K562 (cell line): Measurements from ENCODE around the gene TFB2M. TPM values are rescaled to one million over a fixed set of nuclear protein-coding genes. Genes with fewer than 3 reads are reported as not detected.

ENCODE experiments used
- ATAC-seq: fragments of 200-7000 bp; cut with Tn5 transposase; 3 replicates; pipeline ENCODE4 v1.9.1; 2020; ENCODE audit warnings: moderate library complexity
- BruUV-seq: library from RNA; stranded (reverse); fragments of 400-500 nt; replicated peaks from 2 replicates; lab custom pipeline; 2021; lab: Mats Ljungman, UMichigan
- CTCF ChIA-PET: fragments of 300-600 bp; formaldehyde crosslinking; extraction: SDS; loops from one replicate; lab custom pipeline; 2021; ENCODE audit warnings: low intra/inter-chr PET ratio; lab: Yijun Ruan, JAX
- POLR2A ChIA-PET: fragments of 300-600, 350-650 bp; sonication (Branson Sonifier 250); formaldehyde crosslinking; extraction: SDS; loops from one replicate; lab custom pipeline; 2021; ENCODE audit warnings: antibody characterized with exemption, inconsistent platforms; lab: Yijun Ruan, JAX
- DNase-seq, 4 experiments: peaks; one replicate each; pipeline versions ENCODE4 v3.0.0 to v3.0.0-alpha.2; 2011 to 2018; ENCODE audit warnings: low spot score in 3 of 4, mixed read lengths in 3 of 4; ENCODE audit errors: extremely low read depth in 1 of 4
- FAIRE-seq: peaks from 2 replicates; lab custom pipeline; 2011; peaks lifted over from hg19 to GRCh38; lab: Jason Lieb, UNC
- H2AFZ ChIP-seq: 2 replicates; pipeline ENCODE4 v1.6.0; 2011; ENCODE audit warnings: low read depth, low read length, control low read depth, inconsistent platforms
- H3K27ac ChIP-seq: fragments of 200-600 bp; 3 replicates; pipeline ENCODE4 v1.8.0; 2011; ENCODE audit warnings: low read depth, mild to moderate bottlenecking, control low read depth, inconsistent platforms, low read length, moderate library complexity, mixed read lengths; ENCODE audit errors: extremely low read depth
- H3K27me3 ChIP-seq, 2 experiments: fragments of 300-600 bp in 1 of 2; 2 replicates in 1 of 2; 3 replicates in 1 of 2; pipeline versions ENCODE4 v1.6.0 to v1.8.0; 2011; ENCODE audit warnings: inconsistent platforms in 2 of 2, low read length in 2 of 2, mild to moderate bottlenecking in 1 of 2, mixed read lengths in 1 of 2, moderate library complexity in 1 of 2; ENCODE audit not compliant: control insufficient read depth in 2 of 2, insufficient read depth in 2 of 2
- H3K36me3 ChIP-seq: fragments of 300-600 bp; 3 replicates; pipeline ENCODE4 v1.8.0; 2011; ENCODE audit warnings: mild to moderate bottlenecking, low read length, inconsistent platforms; ENCODE audit not compliant: control insufficient read depth, insufficient read depth
- H3K4me1 ChIP-seq, 2 experiments: fragments of 200-600 bp in 1 of 2; replicated peaks in 1 of 2; 2 replicates in 1 of 2; 3 replicates in 1 of 2; pipeline versions ENCODE4 v1.5.1 to v1.8.0; 2011; ENCODE audit warnings: inconsistent platforms in 2 of 2, low read length in 2 of 2, mild to moderate bottlenecking in 1 of 2, mixed read lengths in 1 of 2, moderate library complexity in 1 of 2; ENCODE audit not compliant: control insufficient read depth in 2 of 2, insufficient read depth in 2 of 2
- H3K4me2 ChIP-seq: 2 replicates; pipeline ENCODE4 v1.6.1; 2011; ENCODE audit warnings: low read length, control low read depth, inconsistent platforms, mixed read lengths; ENCODE audit not compliant: insufficient read depth
- H3K4me3 ChIP-seq: fragments of 200-600 bp; sonication (generic), shearing (Covaris generic); 2 replicates; pipeline ENCODE4 v1.5.1; 2016; ENCODE audit warnings: control low read depth, inconsistent platforms
- H3K79me2 ChIP-seq: fragments of 200-600 bp; 3 replicates; pipeline ENCODE4 v1.8.0; 2011; ENCODE audit warnings: low read length, inconsistent platforms; ENCODE audit not compliant: control insufficient read depth, insufficient read depth
- H3K9ac ChIP-seq, 2 experiments: 2 replicates each; pipeline versions ENCODE4 v1.6.0 to v1.6.1; 2011; ENCODE audit warnings: low read depth in 2 of 2, low read length in 2 of 2, control low read depth in 1 of 2, inconsistent platforms in 1 of 2, mild to moderate bottlenecking in 1 of 2, mixed read lengths in 1 of 2; ENCODE audit not compliant: insufficient read depth in 1 of 2
- H3K9me1 ChIP-seq: one replicate; pipeline ENCODE4 v1.6.0; 2011; ENCODE audit warnings: inconsistent platforms, mild to moderate bottlenecking, low read length, moderate library complexity; ENCODE audit not compliant: control insufficient read depth, insufficient read depth
- H3K9me3 ChIP-seq: replicated peaks from 2 replicates; pipeline ENCODE4 v1.5.1; 2011; ENCODE audit warnings: low read depth, low read length, inconsistent platforms; ENCODE audit not compliant: control insufficient read depth, insufficient read depth
- H4K20me1 ChIP-seq: replicated peaks from 2 replicates; pipeline ENCODE4 v1.6.1; 2011; ENCODE audit warnings: low read length, inconsistent platforms, mixed read lengths; ENCODE audit not compliant: control insufficient read depth, insufficient read depth
- JUNB ChIP-seq: fragments of 450-650 bp; formaldehyde crosslinking; conservative IDR thresholded peaks from 2 replicates; pipeline ENCODE4 v1.4.0; 2020; ENCODE audit warnings: mild to moderate bottlenecking
- MAZ ChIP-seq, 2 experiments: fragments of 450-650 bp in 1 of 2; sonication (generic) in 1 of 2; formaldehyde crosslinking; IDR thresholded peaks in 1 of 2; conservative IDR thresholded peaks in 1 of 2; 2 replicates each; pipeline versions ENCODE4 v1.4.0 to v1.5.0; 2020; ENCODE audit warnings: mild to moderate bottlenecking in 1 of 2, missing genetic modification reagents in 1 of 2
- MCM7 ChIP-seq, 2 experiments: fragments of 450-650 bp; IDR thresholded peaks; 2 replicates each; pipeline ENCODE4 v1.6.1; 2016 to 2018
- MTF1 ChIP-seq: fragments of 250-450 bp; sonication (Bioruptor Pico); IDR thresholded peaks from 2 replicates; pipeline ENCODE4 v1.9.0; 2021; ENCODE audit warnings: moderate library complexity, mild to moderate bottlenecking, inconsistent platforms, borderline replicate concordance
- SNAPC5 ChIP-seq: fragments of 250-450 bp; sonication (Bioruptor Pico); IDR thresholded peaks from 2 replicates; pipeline ENCODE4 v1.8.0; 2021; ENCODE audit warnings: moderate library complexity, mild to moderate bottlenecking, inconsistent platforms
- TAL1 ChIP-seq: fragments of 450-650 bp; IDR thresholded peaks from 2 replicates; pipeline ENCODE4 v1.6.1; 2016; ENCODE audit warnings: mild to moderate bottlenecking
- TRIM25 ChIP-seq: fragments of 450-650 bp; IDR thresholded peaks from 2 replicates; pipeline ENCODE4 v1.7.0; 2016; ENCODE audit warnings: borderline replicate concordance
- ZNF143 ChIP-seq: sonication (generic); formaldehyde crosslinking; IDR thresholded peaks from 2 replicates; pipeline ENCODE4 v1.9.0; 2022; ENCODE audit warnings: mild to moderate bottlenecking, missing genetic modification reagents
- ZNF707 ChIP-seq: fragments of 250-450 bp; sonication (Bioruptor Pico); conservative IDR thresholded peaks from 2 replicates; pipeline ENCODE4 v1.8.0; 2022; ENCODE audit warnings: inconsistent platforms, mild to moderate bottlenecking, moderate library complexity
- WGBS: fragments of 100-300 bp; shearing (Covaris generic); methylation state at CpG from one replicate; pipeline ENCODE4 v1.1.6; 2016; ENCODE audit warnings: low coverage, mixed read lengths; ENCODE audit not compliant: insufficient coverage; ENCODE audit errors: missing lambda C conversion rate; 5-methylcytosine and 5-hydroxymethylcytosine counted together
- in situ Hi-C: fragments of 300-500 bp; cut with MboI; formaldehyde crosslinking; loops from 4 replicates; pipeline ENCODE4 v1.15.0; 2018; ENCODE audit warnings: inconsistent platforms, mixed read lengths
- intact Hi-C: fragments of 100-400 bp; cut with micrococcal nuclease; formaldehyde crosslinking; loops from 2 replicates; pipeline ENCODE4 v1.14.2; 2022
- polyA plus RNA-seq, 8 experiments: library from polyadenylated mRNA; depleted of rRNA in 4 of 8; stranded (reverse) in 5 of 8; unstranded in 3 of 8; fragments of >200 nt; fragmentation: Nextera tagmentation in 2 of 8; fragmentation: Illumina TruSeq in 1 of 8; extraction: Ambion mirVana in 2 of 8; extraction: Trizol in 1 of 8; gene quantifications; 2 replicates each; pipeline versions ENCODE4 v1.2.1 to v1.2.3, GENCODE V29; 2011 to 2014; ENCODE audit warnings: inconsistent platforms in 1 of 8, missing spikeins in 1 of 8
- total RNA-seq, 7 experiments: library from RNA; depleted of rRNA in 6 of 7; stranded (reverse); fragments of >200 nt in 6 of 7; fragmentation: Illumina TruSeq in 2 of 7; extraction: Trizol in 2 of 7; gene quantifications; 2 replicates each; pipeline versions ENCODE4 v1.2.1 to v1.2.3, GENCODE V29; 2011 to 2021; ENCODE audit warnings: low replicate concordance in 1 of 7

The TFB2M gene
- total and polyA plus RNA-seq, 9 of the 15 experiments (the other 6 are each of a cell fraction or from before 2014, with no cell fraction given), result 55.1 to 162 (median 70.6) TPM

- in situ Hi-C loops (no loop called here), intact Hi-C loops (no loop called here)
- Histone ChIP-seq H3K27me3 (no peaks in the 10 kb centered on the region), H3K27ac (no peak overlapping the region), H3K4me3 (no peak overlapping the region), H4K20me1 (no peaks in the 10 kb centered on the region), H3K36me3 (peaks cover 87% of the 10 kb centered on the region), H3K4me1 (no peaks in the 10 kb centered on the region), H3K9me3 (no peaks in the 10 kb centered on the region), H3K79me2 (peaks cover 21% of the 10 kb centered on the region; the same call in 2 of the 3 replicates), H3K9me1 (no peaks in the 10 kb centered on the region), H3K4me2 (no peak overlapping the region), H2AFZ (no peak overlapping the region), H3K9ac (no peak overlapping the region)
- FAIRE-seq, result no peak
- POLR2A ChIA-PET, result interaction anchor here (1.6 to 2.3 kb wide), 2 partner anchors 9 to 15 kb away, joined by 5 to 12 read pairs; partner anchors contain the start of gene TFB2M
- no peak for ATAC-seq
- TF ChIP-seq MAZ (CRISPR knock-in tag; conservative IDR thresholded peaks at IDR 0.05 in 1 of 2, IDR thresholded peaks at IDR 0.05 in 1 of 2) (no peak), TRIM25 (no peak)
- BruUV-seq, result no TSS peak
- no peak for DNase-seq
- CTCF ChIA-PET, result interaction anchor here (0.7 kb wide), 1 partner anchor 160 kb away, joined by 3 read pairs; no protein-coding TSS in a partner anchor
- 71% methylated on average over 4 of the region's 4 CpGs for WGBS
Observed at GRCh38 chr1:246549665-246550064, 16.4 kb downstream of the TFB2M start.

- peaks cover 80% of the 10 kb centered on the region for H3K36me3 ChIP-seq
- no peak overlapping the region for H3K4me3 ChIP-seq
- TF ChIP-seq SNAPC5 (CRISPR knock-in tag), result no peak
- TF ChIP-seq MCM7 (IDR thresholded peaks at IDR 0.05), result no peak
- TF ChIP-seq ZNF143 (CRISPR knock-in tag), result no peak
- no peak for TF ChIP-seq ZNF707 (CRISPR knock-in tag)
- TF ChIP-seq TAL1, result no peak
- TF ChIP-seq MTF1, result no peak
- no peak for TF ChIP-seq JUNB (CRISPR knock-in tag)
- no peaks in the 10 kb centered on the region for H3K4me1 ChIP-seq
- no peak overlapping the region for H3K27ac ChIP-seq
- H4K20me1 ChIP-seq, result no peaks in the 10 kb centered on the region
- 90% methylated on average over 1 of the region's 1 CpG for WGBS
- no peaks in the 10 kb centered on the region for H3K79me2 ChIP-seq
- no peaks in the 10 kb centered on the region for H3K27me3 ChIP-seq
- H3K9me1 ChIP-seq, result no peaks in the 10 kb centered on the region
- no peak overlapping the region for H2AFZ ChIP-seq
- no peaks in the 10 kb centered on the region for H3K9me3 ChIP-seq
- intact Hi-C loops (no loop called here), in situ Hi-C loops (no loop called here)
- BruUV-seq, result no TSS peak
- DNase-seq (no peak), FAIRE-seq (no peak), ATAC-seq (no peak)
- POLR2A ChIA-PET, result interaction anchor here (0.6 to 0.9 kb wide), 2 partner anchors 16 to 67 kb away, joined by 3 read pairs; no protein-coding TSS in a partner anchor
- H3K4me2 ChIP-seq, result no peak overlapping the region
- CTCF ChIA-PET, result no interaction called here
- H3K9ac ChIP-seq, result no peak overlapping the region
Observed at GRCh38 chr1:246544001-246544400, 22.1 kb downstream of the TFB2M start.
